ENCODE measurements around the gene NDUFB3.

DNA sequence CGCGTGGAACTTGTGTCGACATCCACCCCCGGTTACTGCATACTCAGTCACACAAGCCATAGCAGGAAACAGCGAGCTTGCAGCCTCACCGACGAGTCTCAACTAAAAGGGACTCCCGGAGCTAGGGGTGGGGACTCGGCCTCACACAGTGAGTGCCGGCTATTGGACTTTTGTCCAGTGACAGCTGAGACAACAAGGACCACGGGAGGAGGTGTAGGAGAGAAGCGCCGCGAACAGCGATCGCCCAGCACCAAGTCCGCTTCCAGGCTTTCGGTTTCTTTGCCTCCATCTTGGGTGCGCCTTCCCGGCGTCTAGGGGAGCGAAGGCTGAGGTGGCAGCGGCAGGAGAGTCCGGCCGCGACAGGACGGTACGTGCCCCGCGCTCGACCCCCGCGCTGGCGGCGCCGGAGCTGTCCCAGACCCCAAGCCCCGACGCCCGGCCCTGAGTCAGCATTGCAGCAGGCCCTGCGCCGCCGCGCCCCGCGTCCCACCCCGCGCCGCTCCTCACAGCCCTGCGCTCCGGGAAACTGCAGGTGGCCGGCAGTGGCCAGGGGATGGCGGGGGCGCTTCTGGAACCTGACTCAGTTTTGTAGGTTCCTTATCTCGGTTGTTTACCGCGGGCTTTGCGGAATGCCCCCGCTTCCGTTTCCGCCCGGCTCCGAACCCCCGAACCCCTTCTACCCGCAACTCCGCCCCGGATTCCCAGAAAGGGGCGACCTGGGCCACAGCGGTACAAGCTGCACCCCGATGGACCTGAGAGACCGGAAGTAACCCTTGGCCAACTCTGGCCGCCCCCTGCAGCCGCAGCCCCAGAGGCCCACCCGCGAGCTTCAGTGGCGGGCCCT lies 44.5 kb downstream of the NDUFB3 start, which contains the start of gene CFLAR:
- TF ChIP-seq, protein P1, sequence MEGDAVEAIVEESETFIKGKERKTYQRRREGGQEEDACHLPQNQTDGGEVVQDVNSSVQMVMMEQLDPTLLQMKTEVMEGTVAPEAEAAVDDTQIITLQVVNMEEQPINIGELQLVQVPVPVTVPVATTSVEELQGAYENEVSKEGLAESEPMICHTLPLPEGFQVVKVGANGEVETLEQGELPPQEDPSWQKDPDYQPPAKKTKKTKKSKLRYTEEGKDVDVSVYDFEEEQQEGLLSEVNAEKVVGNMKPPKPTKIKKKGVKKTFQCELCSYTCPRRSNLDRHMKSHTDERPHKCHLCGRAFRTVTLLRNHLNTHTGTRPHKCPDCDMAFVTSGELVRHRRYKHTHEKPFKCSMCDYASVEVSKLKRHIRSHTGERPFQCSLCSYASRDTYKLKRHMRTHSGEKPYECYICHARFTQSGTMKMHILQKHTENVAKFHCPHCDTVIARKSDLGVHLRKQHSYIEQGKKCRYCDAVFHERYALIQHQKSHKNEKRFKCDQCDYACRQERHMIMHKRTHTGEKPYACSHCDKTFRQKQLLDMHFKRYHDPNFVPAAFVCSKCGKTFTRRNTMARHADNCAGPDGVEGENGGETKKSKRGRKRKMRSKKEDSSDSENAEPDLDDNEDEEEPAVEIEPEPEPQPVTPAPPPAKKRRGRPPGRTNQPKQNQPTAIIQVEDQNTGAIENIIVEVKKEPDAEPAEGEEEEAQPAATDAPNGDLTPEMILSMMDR (conservative IDR thresholded peaks at IDR 0.05; ENCODE audit: low read length): no peak
- no peak for TF ChIP-seq EZH2phosphoT487 (IDR thresholded peaks at IDR 0.05; ENCODE audit: borderline replicate concordance)
